GM10266 (cell line): ENCODE measurements around the gene TMEM165.

Experiments used
- DNase-seq: peaks from one replicate; pipeline ENCODE4 v3.0.0; 2012; ENCODE audit errors: extremely low spot score
- TF ChIP-seq, protein P1 (sequence below): IDR thresholded peaks from 2 replicates; pipeline ENCODE4 v1.5.1; 2012; ENCODE audit warnings: mild to moderate bottlenecking, low read depth; ENCODE audit not compliant: control insufficient read depth, insufficient read depth; ENCODE audit errors: missing control alignments

The TMEM165 gene

DNA sequence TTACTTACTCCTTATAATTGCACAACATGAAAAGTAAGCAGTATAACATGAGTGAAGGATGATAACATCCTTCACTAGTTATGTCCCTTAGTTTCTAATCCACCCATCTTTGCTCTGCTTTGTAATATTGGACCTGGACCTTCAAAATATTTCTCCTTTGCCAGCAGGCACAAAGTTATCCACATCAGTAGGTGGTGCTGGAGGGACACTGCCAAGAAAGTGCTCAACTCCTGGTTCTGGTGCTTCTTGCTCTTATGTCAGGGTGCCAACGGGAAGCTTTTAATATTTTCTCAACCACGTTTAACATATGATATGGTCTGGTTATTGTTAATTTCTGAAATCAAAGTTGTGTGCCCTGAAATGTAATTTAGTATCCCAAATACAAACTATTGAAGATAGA lies 49.1 kb downstream of the TMEM165 start:
- TF ChIP-seq, protein P1, sequence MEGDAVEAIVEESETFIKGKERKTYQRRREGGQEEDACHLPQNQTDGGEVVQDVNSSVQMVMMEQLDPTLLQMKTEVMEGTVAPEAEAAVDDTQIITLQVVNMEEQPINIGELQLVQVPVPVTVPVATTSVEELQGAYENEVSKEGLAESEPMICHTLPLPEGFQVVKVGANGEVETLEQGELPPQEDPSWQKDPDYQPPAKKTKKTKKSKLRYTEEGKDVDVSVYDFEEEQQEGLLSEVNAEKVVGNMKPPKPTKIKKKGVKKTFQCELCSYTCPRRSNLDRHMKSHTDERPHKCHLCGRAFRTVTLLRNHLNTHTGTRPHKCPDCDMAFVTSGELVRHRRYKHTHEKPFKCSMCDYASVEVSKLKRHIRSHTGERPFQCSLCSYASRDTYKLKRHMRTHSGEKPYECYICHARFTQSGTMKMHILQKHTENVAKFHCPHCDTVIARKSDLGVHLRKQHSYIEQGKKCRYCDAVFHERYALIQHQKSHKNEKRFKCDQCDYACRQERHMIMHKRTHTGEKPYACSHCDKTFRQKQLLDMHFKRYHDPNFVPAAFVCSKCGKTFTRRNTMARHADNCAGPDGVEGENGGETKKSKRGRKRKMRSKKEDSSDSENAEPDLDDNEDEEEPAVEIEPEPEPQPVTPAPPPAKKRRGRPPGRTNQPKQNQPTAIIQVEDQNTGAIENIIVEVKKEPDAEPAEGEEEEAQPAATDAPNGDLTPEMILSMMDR: peak; percentile 20
- DNase-seq: no peak

DNA sequence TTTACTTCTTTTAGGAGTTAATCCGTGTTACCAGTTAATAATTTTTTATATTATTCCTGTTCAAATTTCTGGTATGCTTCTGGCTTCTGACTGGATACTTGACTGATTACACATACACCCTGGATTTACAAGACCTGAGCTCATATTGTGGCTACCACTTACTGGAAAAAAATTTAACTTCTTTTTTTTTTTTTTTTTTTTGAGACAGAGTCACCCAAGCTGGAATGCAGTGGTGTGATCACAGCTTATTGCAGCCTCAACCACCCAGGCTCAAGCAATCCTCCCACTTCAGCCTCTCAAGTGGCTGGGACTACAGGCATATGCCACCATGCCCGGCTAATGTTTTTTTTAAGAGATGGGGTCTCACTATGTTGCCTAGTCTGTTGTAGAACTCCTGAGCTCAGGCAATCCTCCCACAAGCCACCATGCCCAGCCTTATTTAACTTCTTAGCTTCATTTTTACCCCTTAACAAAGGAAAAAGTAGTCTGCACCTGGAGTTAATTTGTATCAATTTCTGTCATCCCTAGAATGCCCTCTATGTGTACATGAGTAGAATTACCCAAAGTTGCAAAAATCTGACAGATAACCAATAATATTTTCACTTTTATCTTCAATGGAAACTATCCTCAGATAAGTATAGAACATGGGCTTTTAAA lies 50.3 kb downstream of the TMEM165 start:
- TF ChIP-seq, protein P1: no peak
- DNase-seq: no peak

DNA sequence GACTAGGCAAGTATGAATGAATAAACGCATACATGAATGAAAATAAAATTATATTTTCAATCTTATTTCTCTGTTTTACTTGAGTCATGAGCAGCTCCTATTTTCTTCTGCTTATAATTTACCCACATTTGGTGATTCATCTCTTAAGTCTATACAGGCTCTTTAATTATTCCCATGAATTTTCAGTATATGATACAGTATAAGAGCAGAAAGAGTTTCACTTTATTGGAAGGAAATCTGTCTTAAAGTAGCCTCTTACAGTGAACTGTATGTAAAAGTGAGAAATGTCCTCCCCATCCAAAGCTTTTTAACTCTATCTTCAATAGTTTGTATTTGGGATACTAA lies 50.8 kb downstream of the TMEM165 start:
- no peak for DNase-seq
- TF ChIP-seq, protein P1: no peak

DNA sequence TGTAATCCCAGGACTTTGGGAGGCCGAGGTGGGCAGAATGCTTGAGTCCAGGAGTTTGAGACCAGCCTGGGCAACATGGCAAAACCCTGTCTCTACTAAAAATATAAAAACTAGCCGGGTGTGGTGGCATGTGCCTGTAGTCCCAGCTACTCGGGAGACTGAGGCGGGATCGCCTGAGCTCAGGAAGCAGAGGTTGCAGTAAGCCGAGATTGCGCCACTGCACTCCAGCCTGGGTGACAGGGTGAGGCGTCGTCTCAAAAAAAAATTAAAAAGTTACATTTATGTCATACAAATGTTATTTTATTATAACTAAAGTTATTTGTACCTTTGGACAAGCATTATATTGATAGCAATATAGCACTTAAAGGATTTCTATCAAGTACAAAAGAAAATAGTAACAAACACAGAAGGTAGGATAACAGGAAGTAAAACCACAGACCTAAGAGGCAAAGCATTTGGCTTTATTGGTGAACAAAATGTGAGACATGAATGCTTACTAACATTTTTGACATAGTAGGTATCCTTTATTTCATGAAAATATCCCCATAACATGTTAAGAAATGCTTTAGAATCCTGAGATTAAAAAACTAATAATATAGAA lies 51.5 kb downstream of the TMEM165 start:
- DNase-seq: no peak
- TF ChIP-seq, protein P1: no peak

DNA sequence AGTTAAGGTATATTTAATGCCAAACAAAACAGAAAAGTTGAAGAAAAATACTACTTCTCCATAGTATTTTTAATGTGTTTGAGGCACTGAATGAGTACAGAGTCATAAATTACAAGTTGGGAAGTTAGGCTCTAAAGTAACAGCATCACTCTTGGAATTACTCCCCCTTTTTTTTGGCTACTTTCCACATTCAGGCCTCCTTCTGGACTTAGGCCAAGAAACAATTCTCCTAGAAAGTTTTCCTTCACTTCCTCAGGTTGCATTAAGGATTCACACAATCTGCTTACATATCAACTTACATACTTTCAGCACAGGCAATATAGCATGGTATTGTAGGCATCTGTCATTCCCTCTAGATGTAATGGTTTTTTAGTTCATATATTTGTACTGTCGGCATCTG lies 52.1 kb downstream of the TMEM165 start:
- TF ChIP-seq, protein P1: no peak
- DNase-seq: no peak

DNA sequence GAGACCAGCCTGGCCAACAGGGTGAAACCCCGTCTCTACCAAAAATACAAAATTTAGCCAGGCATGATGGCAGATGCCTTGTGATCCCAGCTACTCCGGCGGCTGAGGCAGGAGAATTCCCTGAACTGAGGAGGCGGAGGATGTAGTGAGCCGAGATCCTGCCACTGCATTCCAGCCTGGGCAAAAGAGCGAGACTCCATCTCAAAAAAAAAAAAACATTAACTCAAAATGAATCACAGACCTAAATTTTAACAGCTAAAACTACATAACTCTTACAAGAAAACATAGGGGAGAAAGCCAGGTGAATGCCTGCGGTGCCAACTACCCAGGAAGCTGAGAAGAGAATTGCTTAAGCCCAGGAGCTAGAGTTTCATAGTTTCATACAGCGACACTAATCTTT lies 54.8 kb downstream of the TMEM165 start:
- TF ChIP-seq, protein P1: no peak
- no peak for DNase-seq

DNA sequence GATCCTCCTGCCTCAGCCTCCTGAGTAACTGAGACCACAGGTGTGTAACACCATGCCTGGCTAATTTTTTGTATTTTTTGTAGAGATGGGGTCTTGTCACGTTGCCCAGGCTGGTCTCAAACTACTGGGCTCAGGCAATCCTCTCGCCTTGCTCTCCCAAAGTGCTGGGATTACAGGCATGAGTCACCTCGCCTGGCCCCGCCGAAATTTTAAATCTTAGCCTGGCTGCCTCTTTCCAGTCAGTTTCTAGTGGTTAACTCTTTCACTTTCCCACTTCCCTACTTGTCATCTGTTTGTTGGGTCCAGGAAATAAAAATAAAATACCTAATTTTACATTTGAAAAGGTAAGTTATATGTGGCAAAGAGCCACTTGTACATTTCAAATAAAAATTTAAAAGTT lies 62.4 kb downstream of the TMEM165 start:
- TF ChIP-seq, protein P1: no peak
- no peak for DNase-seq
